Cardiac muscle cell (in vitro differentiated cells and primary cell): ENCODE measurements around the gene TMEM88. TPM values are rescaled to one million over a fixed set of nuclear protein-coding genes. Genes with fewer than 3 reads are reported as not detected.

Experiments used
- DNase-seq, 2 donors: peaks; one replicate each; pipeline versions ENCODE4 v3.0.0 to v3.0.0-alpha.2; 2010 to 2017; ENCODE audit warnings: low read depth in 1 of 2, low spot score in 1 of 2
- H3K27ac ChIP-seq: fragments of 200-600 bp; sonication (generic); 2 replicates; pipeline ENCODE4 v1.5.1; 2016
- H3K27me3 ChIP-seq: fragments of 200-600 bp; sonication (generic); 2 replicates; pipeline ENCODE4 v1.6.0; 2016; ENCODE audit warnings: control low read depth
- H3K36me3 ChIP-seq: fragments of 200-600 bp; sonication (generic); 2 replicates; pipeline ENCODE4 v1.5.1; 2016; ENCODE audit warnings: control low read depth
- H3K4me1 ChIP-seq: fragments of 200-600 bp; sonication (generic); 2 replicates; pipeline ENCODE4 v1.8.1; 2017; ENCODE audit warnings: low read depth, mild to moderate bottlenecking, mixed run types
- H3K4me3 ChIP-seq: fragments of 200-600 bp; sonication (generic); 2 replicates; pipeline ENCODE4 v1.5.1; 2016; ENCODE audit warnings: mild to moderate bottlenecking
- H3K9me3 ChIP-seq: fragments of 200-600 bp; sonication (generic); 2 replicates; pipeline ENCODE4 v1.5.1; 2017; ENCODE audit warnings: low read depth, mild to moderate bottlenecking, control low read depth
- CTCF ChIP-seq: IDR thresholded peaks from 2 replicates; pipeline ENCODE4 v1.5.1; 2012; ENCODE audit warnings: low read depth, mild to moderate bottlenecking, low read length
- polyA plus RNA-seq: library from polyadenylated mRNA; unstranded; fragments of >200 nt; fragmentation: Nextera tagmentation; extraction: Ambion mirVana; gene quantifications from 2 replicates; pipeline ENCODE4 v1.2.1, GENCODE V29; 2016
- total RNA-seq: library from RNA; depleted of rRNA; stranded (reverse); fragments of >200 nt; gene quantifications from 2 replicates; pipeline ENCODE4 v1.2.3, GENCODE V29; 2016

The TMEM88 gene
- total and polyA plus RNA-seq, 2 experiments from 2014 or later = 27.4 to 66.1 TPM

DNA sequence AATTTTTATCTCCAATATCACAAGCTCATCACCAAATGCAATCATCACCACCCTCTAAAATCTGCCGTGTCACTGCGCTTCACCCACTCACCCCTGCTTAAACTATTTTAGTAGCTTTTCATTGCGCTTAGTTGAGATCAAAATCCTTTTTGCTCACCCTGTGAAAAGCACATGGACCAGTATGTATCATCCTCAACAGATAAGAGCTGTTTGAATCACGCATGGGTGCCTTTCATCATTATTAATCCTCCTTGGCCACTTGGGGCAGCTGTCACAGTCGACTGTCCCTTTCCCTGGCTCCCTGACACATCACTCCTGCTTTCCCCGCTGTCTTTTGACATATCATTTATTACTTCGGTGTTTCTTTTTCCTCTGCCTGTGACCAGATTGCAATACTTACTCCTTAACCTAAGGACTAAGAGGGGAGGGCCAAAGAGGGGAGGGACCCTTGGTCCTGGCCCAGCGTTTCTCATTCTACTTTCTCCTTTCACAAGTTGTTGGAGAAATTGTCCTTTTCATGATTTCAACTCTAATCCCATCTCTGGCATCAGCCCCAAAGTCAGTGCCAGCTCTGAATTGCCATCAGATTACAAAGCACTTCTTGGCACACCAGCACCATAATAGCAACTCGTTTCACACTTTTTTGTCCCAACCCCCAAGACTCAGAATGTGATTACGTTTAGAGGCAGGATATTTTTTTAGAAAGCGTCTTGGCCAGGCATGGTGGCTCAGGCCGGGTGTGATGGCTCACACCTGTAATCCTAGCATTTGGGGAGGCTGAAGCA, 29.5 kb upstream of the TMEM88 start:
- Histone ChIP-seq H3K36me3 (no peaks in the 10 kb centered on the region), H3K4me3 (no peak overlapping the region), H3K27ac (no peak overlapping the region), H3K27me3 (no peaks in the 10 kb centered on the region), H3K4me1 (no peaks in the 10 kb centered on the region), H3K9me3 (no peaks in the 10 kb centered on the region)
- peak in 1 of 2 donors; percentile 50 for DNase-seq
- TF ChIP-seq CTCF = no peak

DNA sequence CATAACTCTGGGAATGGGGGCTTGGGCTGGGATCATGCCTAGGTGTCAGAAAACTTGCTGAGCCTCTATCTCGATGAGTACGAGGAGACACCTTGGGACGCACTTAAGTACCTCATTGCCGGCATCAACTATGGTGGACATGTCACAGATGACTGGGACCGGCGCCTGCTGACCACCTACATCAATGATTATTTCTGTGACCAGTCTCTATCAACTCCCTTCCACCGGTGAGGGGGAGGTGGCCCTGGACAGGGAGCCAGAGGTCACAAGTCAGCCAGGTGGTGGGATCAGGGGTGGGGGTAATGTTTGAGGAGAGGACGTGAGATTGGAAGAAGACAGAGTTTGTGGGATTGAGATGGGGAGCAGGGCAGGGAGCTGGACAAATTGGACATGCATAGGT, 24.2 kb upstream of the TMEM88 start:
- no peak overlapping the region for H3K27ac ChIP-seq
- H3K27me3 ChIP-seq = no peaks in the 10 kb centered on the region
- no peaks in the 10 kb centered on the region for H3K9me3 ChIP-seq
- DNase-seq = no peak
- H3K4me3 ChIP-seq = no peak overlapping the region
- no peaks in the 10 kb centered on the region for H3K36me3 ChIP-seq
- peaks cover 5% of the 10 kb centered on the region for H3K4me1 ChIP-seq
- TF ChIP-seq CTCF = no peak

- DNase-seq = no peak
- Histone ChIP-seq H3K36me3 (no peaks in the 10 kb centered on the region), H3K27me3 (no peaks in the 10 kb centered on the region), H3K4me3 (no peak overlapping the region), H3K4me1 (peaks cover 5% of the 10 kb centered on the region), H3K9me3 (no peaks in the 10 kb centered on the region), H3K27ac (no peak overlapping the region)
- no peak for TF ChIP-seq CTCF
These were observed 23.6 kb upstream of the TMEM88 start for GRCh38 chr17:7831233-7831632.

DNA sequence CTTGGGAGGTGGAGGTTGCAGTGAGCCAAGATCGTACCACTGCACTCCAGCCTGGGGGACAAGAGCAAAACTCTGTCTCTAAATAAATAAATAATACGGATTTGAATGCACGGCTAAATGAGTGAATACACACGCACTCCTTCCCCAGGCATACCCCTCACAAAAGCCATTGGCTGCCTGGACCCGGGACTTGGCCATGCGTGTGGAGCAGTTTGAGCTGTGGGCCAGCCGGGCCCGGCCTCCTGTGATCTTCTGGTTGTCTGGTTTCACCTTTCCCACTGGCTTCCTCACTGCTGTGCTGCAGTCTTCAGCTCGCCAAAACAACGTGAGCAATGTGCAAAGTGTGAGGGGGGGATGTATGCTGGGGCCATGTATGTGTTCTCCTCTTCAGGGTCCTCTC, 22.4 kb upstream of the TMEM88 start:
- H3K27me3 ChIP-seq = no peaks in the 10 kb centered on the region
- H3K9me3 ChIP-seq = no peaks in the 10 kb centered on the region
- H3K4me3 ChIP-seq = no peak overlapping the region
- DNase-seq = no peak
- no peaks in the 10 kb centered on the region for H3K36me3 ChIP-seq
- TF ChIP-seq CTCF = no peak
- H3K4me1 ChIP-seq = peaks cover 5% of the 10 kb centered on the region
- H3K27ac ChIP-seq = no peak overlapping the region

GRCh38 chr17:7833011-7833794, 21.7 kb upstream of the TMEM88 start:
- Histone ChIP-seq H3K4me3 (peak overlapping the region; percentile 84), H3K27me3 (no peaks in the 10 kb centered on the region), H3K9me3 (no peaks in the 10 kb centered on the region), H3K4me1 (peaks cover 8% of the 10 kb centered on the region), H3K27ac (no peak overlapping the region), H3K36me3 (no peaks in the 10 kb centered on the region)
- no peak for TF ChIP-seq CTCF
- no peak for DNase-seq
